ENCODE data around the gene MROH7. TPM values are rescaled to one million over a fixed set of nuclear protein-coding genes. Genes with fewer than 3 reads are reported as not detected.

MROH7 gene
- total RNA-seq, 4 donors from 2014 or later, result 0.65 to 3.0 (median 2.0) TPM

GRCh38 chr1:54604051-54604450 lies 37.5 kb upstream of the MROH7 start:
- no peak for DNase-seq (ENCODE audit: low spot score in 2 of 2)
- TF ChIP-seq POLR2A (IDR thresholded peaks at IDR 0.05) (no peak), CTCF (IDR thresholded peaks at IDR 0.05) (no peak)
- 49 to 61% methylated on average over 7 of the region's 7 CpGs for WGBS, 2 donors
- intact Hi-C loops (cut with DNase I; ENCODE audit: low total_unique reads), result no loop called here
- H3K4me3 ChIP-seq (ENCODE audit: low read depth, poor library complexity, severe bottlenecking), result no peak overlapping the region

- TF ChIP-seq POLR2A (IDR thresholded peaks at IDR 0.05), result no peak
- no peak for TF ChIP-seq CTCF (IDR thresholded peaks at IDR 0.05)
- intact Hi-C loops (cut with DNase I; ENCODE audit: low total_unique reads), result no loop called here
- H3K4me3 ChIP-seq (ENCODE audit: low read depth, poor library complexity, severe bottlenecking), result no peak overlapping the region
- WGBS, 2 donors, result 64 to 74% methylated on average over 13 of the region's 13 CpGs
- DNase-seq (ENCODE audit: low spot score in 2 of 2), result no peak
Observed at GRCh38 chr1:54604572-54605370, 36.8 kb upstream of the MROH7 start.

- WGBS, 2 donors, result 78 to 83% methylated on average over 9 of the region's 9 CpGs
- intact Hi-C loops (cut with DNase I; ENCODE audit: low total_unique reads), result no loop called here
- no peak overlapping the region for H3K4me3 ChIP-seq (ENCODE audit: low read depth, poor library complexity, severe bottlenecking)
- TF ChIP-seq CTCF (IDR thresholded peaks at IDR 0.05) (no peak), POLR2A (IDR thresholded peaks at IDR 0.05) (no peak)
- DNase-seq (ENCODE audit: low spot score in 2 of 2), result peak in 1 of 2 donors; percentile 57
Observed at GRCh38 chr1:54606096-54606989, 35.2 kb upstream of the MROH7 start.

DNA sequence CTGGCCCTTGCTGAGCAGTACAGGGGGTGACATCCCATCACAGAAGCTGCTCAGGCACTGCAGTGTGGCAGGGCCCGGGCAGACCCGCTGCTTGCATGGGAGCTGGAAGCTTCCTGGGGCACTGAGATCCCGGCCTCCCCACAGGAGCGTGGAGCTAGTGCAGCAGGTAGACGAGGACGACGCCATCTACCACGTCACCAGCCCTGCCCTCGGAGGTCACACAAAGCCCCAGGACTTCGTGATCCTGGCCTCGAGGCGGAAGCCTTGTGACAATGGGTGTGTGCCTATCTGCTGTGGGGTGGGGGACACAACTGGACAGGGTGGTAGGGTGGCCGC lies 34.6 kb upstream of the MROH7 start:
- TF ChIP-seq CTCF (IDR thresholded peaks at IDR 0.05) (no peak), POLR2A (IDR thresholded peaks at IDR 0.05) (no peak)
- intact Hi-C loops (cut with DNase I; ENCODE audit: low total_unique reads), result no loop called here
- WGBS, 2 donors, result 95 to 97% methylated on average over 13 of the region's 13 CpGs
- DNase-seq (ENCODE audit: low spot score in 2 of 2), result no peak
- no peak overlapping the region for H3K4me3 ChIP-seq (ENCODE audit: low read depth, poor library complexity, severe bottlenecking)

DNA sequence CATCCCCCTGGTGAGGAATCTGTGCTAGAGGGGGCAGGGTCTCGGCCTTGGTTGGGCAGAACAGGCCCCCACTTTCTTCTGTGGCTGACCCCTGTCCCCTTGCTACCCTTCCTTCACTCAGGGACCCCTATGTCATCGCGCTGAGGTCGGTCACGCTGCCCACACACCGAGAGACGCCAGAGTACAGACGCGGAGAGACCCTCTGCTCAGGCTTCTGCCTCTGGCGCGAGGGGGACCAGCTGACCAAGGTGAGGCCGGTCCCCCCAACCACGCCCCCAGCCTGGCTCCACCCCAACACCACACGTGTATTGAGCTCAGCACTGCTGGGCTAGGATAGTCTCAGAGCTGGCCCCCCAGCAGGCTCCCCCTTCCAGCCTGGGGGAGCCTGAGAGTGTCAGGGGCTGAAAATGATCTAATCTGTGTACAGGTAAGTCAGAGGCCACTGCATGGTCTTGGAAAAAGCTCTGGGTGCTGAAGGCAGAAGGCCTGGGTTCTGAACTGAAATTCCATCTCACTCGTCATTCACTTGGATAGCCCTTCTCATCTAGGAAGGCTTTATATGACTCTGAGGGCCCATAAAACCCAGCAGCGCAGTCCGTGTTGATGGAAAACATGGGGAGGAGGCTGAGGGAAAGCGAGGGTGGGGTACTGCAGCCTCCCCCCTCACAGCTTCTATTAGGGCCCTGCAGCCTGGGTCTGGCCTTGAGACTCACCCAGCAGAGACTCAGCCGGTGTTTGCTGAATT lies 33.6 kb upstream of the MROH7 start:
- peak in 1 of 2 donors; percentile 52 for DNase-seq (ENCODE audit: low spot score in 2 of 2)
- intact Hi-C loops (cut with DNase I; ENCODE audit: low total_unique reads), result no loop called here
- TF ChIP-seq CTCF (IDR thresholded peaks at IDR 0.05), result no peak
- TF ChIP-seq POLR2A (IDR thresholded peaks at IDR 0.05), result no peak
- 91 to 94% methylated on average over 19 of the region's 19 CpGs for WGBS, 2 donors
- no peak overlapping the region for H3K4me3 ChIP-seq (ENCODE audit: low read depth, poor library complexity, severe bottlenecking)

Measured in lower leg skin (tissue), 4 donors.